Raji (cell line): ENCODE results near the gene PPA1.

Experiments used
- POLR2A ChIP-seq: IDR thresholded peaks from 2 replicates; pipeline ENCODE4 v1.6.1; 2011; ENCODE audit warnings: low read depth, low read length, control low read depth; ENCODE audit not compliant: insufficient read depth

PPA1 gene

DNA sequence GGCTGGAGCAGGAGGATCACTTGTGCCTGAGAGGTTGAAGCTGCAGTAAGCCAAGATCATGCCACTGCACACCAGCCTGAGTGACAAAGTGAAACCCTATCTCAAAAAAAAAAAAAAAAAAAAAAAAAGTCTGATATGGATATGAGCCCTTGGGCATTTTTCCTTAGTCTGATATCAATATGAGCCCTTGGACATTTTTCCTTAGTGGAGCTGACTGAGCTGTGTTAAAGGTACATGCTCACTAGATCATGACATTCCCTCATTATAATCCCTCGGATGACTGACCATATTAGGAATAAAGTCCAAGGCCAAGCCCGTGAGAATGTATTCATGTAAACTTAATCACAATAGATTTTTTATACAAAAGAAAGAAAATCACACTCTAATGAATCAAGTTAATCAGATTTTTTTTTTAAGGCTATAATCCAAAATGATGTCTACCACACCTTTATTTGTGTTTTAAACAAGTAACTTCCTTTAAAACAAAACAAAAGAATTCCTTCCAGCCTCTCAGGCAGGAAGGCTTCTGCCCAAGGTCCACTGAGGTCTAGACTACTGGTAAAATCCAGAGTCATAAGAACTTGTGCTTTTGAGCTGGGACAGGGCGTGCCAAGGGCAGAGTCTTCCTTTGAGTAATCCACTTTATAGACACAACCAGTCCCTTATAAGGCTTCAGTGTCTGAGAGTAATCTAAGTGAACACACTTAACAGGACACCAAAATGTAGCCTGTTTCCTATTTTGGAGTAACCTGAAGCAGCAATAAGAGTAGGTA, 5.5 kb downstream of the PPA1 start:
- no peak for TF ChIP-seq POLR2A

GRCh38 chr10:70223728-70224127, 9.5 kb downstream of the PPA1 start:
- TF ChIP-seq POLR2A, result no peak

DNA sequence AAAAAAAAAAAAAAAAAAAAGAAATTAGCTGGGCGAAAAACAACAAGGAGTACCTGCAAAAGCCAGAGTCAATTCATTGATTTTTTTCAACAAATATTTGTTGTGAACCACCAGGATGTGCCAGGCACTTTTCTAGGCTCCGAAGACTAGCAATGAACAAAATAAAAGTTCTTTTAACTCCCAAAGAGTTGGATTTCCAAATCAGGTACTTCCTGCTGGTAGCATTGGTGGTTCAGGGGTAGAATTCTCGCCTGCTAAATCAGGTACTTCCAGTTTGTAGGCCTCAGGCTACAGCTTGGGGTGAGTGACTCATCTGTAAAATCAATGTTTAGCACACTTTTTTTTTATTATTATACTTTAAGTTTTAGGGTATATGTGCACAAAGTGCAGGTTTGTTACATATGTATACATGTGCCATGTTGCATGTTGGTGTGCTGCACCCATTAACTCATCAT, 10.9 kb downstream of the PPA1 start:
- no peak for TF ChIP-seq POLR2A

DNA sequence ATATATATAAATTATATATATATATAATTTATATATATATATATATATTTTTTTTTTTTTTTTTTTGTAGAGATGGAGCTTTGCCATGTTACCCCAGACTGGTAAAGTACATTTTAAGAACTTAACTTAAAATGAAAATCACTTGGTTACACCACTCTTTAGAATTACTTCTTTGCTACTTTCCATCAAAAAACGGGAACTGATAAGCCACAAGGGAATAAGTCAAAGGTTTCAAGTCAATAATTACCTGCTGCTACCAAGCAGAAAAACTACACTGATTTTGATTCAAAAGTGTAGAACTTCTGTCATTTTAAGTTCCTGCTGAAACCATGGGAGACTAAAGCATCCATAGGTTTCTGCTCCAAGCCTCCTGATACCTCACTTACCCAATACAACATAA, 12.2 kb downstream of the PPA1 start:
- no peak for TF ChIP-seq POLR2A

DNA sequence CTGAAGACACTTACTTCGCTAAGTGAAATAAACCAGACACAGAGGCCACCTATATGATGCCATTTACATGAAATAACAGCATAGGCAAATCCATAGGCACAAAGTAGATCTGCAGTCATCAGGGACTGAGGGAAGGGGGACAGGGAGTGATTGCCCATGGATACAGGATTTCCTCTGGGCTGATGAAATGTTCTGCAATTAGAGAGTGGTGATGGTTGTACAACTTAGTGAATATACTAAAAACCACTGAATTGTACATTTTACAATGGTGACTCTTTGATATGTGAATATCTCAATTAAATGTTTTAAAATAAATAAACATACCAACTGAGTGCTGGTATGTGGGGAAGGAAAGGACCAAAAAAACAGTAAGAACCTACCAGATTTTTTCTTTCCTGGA, 20.4 kb downstream of the PPA1 start:
- TF ChIP-seq POLR2A, result no peak

- no peak for TF ChIP-seq POLR2A
These were observed 21.0 kb downstream of the PPA1 start for GRCh38 chr10:70212277-70212676.

- no peak for TF ChIP-seq POLR2A
These were observed 26.5 kb downstream of the PPA1 start for GRCh38 chr10:70206762-70207161.

- no peak for TF ChIP-seq POLR2A
These were observed 32.1 kb downstream of the PPA1 start for GRCh38 chr10:70201105-70201504.

DNA sequence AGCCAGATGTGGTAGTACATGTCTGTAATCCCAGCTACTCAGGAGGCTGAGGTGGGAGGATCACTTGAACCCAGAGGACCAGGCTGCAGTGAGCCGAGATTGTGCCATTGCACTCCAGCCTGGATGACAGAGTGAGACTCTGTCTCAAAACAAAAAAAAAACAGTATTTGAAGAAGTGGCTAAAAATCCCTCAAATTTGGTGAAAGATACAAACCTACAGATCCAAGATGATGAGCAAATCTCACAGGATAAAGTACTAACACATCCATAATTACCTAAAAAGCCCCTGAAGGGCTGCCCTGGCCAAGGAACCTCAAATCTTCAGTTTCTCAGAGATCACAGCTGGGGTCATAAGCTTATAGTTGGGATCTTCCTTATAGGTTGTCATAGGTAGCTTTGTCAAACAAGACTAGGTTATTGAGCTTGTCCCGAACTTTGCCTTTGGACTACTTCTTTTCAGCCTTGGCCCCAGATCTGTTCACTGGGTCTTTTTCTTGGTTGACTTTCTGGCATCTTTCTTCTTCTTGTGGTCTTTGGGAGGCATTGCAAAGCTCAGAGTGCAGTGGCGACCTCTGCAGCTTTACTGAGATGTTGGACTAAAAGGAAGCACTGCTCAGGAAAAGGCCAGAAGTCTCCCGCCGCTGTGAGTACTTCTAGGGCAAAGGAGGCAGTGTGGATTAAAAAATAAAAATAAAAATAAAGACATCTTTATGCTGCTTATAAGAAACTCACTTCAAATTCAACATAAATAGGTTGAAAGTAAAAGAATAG, 34.3 kb downstream of the PPA1 start:
- TF ChIP-seq POLR2A, result no peak

DNA sequence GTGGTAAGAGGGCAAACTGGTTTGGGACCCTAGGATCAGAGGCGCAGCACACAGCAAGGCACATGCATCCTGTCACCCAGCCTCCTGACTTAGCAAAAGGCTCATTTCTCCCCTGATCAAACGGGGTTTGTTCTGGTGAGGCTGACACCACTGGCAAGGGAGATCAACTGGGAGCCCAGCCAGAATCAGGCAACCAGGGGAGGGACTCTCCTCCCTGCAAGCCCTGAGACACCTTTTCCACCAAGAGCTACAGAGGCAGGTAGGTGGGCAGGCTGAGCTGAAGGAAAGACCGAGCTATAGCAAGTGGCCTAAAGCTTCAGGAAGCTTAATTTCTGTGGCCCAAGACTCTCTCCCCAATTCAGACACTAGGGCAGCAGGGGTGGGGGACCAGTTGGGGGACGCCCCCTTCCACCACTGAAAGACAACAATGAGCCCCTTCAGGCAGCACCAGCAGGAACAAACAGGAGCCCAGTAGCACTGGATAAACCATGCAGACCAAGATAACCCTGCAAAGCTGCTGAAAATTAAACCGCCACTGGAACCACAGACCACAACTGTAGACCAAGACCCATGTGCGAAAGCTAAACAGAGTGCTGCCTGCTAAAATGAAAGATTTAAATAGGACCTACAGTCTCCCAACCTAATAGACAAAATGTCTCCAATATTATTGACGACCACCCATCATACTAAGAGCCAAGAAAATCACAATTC, 35.8 kb downstream of the PPA1 start:
- TF ChIP-seq POLR2A, result no peak

GRCh38 chr10:70193391-70193844, 39.8 kb downstream of the PPA1 start:
- no peak for TF ChIP-seq POLR2A

- no peak for TF ChIP-seq POLR2A
These were observed 40.8 kb downstream of the PPA1 start for GRCh38 chr10:70192326-70192968.

DNA sequence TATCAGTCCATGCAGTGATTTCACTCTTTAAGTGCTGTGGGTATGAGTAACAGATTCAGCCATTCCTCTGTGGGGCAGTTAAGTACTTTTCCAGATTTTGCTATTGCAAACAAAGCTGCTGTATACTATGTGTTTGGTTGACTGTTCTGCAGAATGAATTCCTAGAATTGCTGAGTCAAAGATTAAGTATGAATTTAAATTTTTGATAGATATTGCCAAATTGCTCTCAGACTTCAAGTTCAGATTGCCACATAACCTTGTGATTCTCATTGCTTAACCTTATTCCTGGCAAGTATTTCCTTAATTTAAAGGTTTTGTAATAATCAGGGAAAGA, 41.3 kb downstream of the PPA1 start:
- TF ChIP-seq POLR2A, result no peak

GRCh38 chr10:70191161-70191971, 41.9 kb downstream of the PPA1 start:
- TF ChIP-seq POLR2A, result no peak
